HepG2 (cell line): ENCODE measurements around the gene RFTN1. TPM values are rescaled to one million over a fixed set of nuclear protein-coding genes. Genes with fewer than 3 reads are reported as not detected.

ENCODE experiments used
- AFF4 ChIP-seq: sonication (generic); formaldehyde crosslinking; IDR thresholded peaks from 2 replicates; pipeline ENCODE4 v1.4.0; 2020; ENCODE audit warnings: missing genetic modification reagents
- CTCF ChIP-seq: sonication (generic); formaldehyde crosslinking; IDR thresholded peaks from 2 replicates; pipeline ENCODE4 v1.5.0; 2020; ENCODE audit warnings: mild to moderate bottlenecking, missing genetic modification reagents, moderate library complexity
- EEA1 ChIP-seq: sonication (generic); formaldehyde crosslinking; IDR thresholded peaks from 2 replicates; pipeline ENCODE4 v1.5.1; 2020; ENCODE audit warnings: mild to moderate bottlenecking, missing genetic modification reagents, borderline replicate concordance
- JDP2 ChIP-seq: sonication (generic); formaldehyde crosslinking; IDR thresholded peaks from 2 replicates; pipeline ENCODE4 v1.8.1; 2022; ENCODE audit warnings: missing genetic modification reagents, borderline replicate concordance
- PHF21A ChIP-seq: sonication (generic); formaldehyde crosslinking; IDR thresholded peaks from 2 replicates; pipeline ENCODE4 v1.5.0; 2020; ENCODE audit warnings: mild to moderate bottlenecking, missing genetic modification reagents
- SNAI1 ChIP-seq: sonication (generic); formaldehyde crosslinking; IDR thresholded peaks from 2 replicates; pipeline ENCODE4 v1.5.0; 2020; ENCODE audit warnings: mild to moderate bottlenecking, missing genetic modification reagents, borderline replicate concordance
- TARDBP ChIP-seq: sonication (generic); formaldehyde crosslinking; IDR thresholded peaks from 2 replicates; pipeline ENCODE4 v1.8.0; 2022; ENCODE audit warnings: mild to moderate bottlenecking, missing genetic modification reagents
- TERF1 ChIP-seq: sonication (generic); formaldehyde crosslinking; IDR thresholded peaks from 2 replicates; pipeline ENCODE4 v1.8.0; 2022; ENCODE audit warnings: mild to moderate bottlenecking, missing genetic modification reagents, moderate library complexity
- XBP1 ChIP-seq: sonication (generic); formaldehyde crosslinking; IDR thresholded peaks from 2 replicates; pipeline ENCODE4 v1.5.0; 2020; ENCODE audit warnings: missing genetic modification reagents
- ZFP91 ChIP-seq: sonication (generic); formaldehyde crosslinking; IDR thresholded peaks from 2 replicates; pipeline ENCODE4 v1.9.0; 2022; ENCODE audit warnings: missing genetic modification reagents, mild to moderate bottlenecking, borderline replicate concordance
- ZNF263 ChIP-seq: sonication (generic); formaldehyde crosslinking; IDR thresholded peaks from 2 replicates; pipeline ENCODE4 v1.4.0; 2020; ENCODE audit warnings: missing genetic modification reagents
- polyA plus RNA-seq, 8 experiments: library from polyadenylated mRNA; depleted of rRNA in 3 of 8; stranded (reverse) in 7 of 8; unstranded in 1 of 8; fragments of >200 nt; fragmentation: Illumina TruSeq in 4 of 8; extraction: Trizol in 4 of 8; gene quantifications; 2 replicates each; pipeline versions ENCODE4 v1.2.1 to v1.2.3, GENCODE V29; 2011 to 2016; ENCODE audit warnings: low read depth in 4 of 8, missing spikeins in 1 of 8, mixed read lengths in 1 of 8; ENCODE audit not compliant: insufficient read depth in 1 of 8
- total RNA-seq, 5 experiments: library from RNA; depleted of rRNA; stranded (reverse); fragments of >200 nt; fragmentation: Illumina TruSeq; extraction: Trizol; gene quantifications; 2 replicates each; pipeline ENCODE4 v1.2.3, GENCODE V29; 2016; ENCODE audit warnings: low read depth in 1 of 5

RFTN1 gene
- total and polyA plus RNA-seq, 2 of the 13 experiments (the other 11 are each of a cell fraction or from before 2014, with no cell fraction given), result not detected

GRCh38 chr3:16520970-16521881, 7.7 kb upstream of the RFTN1 start (continued):
- TF ChIP-seq TERF1 (CRISPR knock-in tag), result no peak
- TF ChIP-seq SNAI1 (CRISPR knock-in tag), result no peak
- no peak for TF ChIP-seq AFF4
- TF ChIP-seq XBP1, result no peak
- no peak for TF ChIP-seq JDP2 (CRISPR knock-in tag)
- no peak for TF ChIP-seq ZNF263 (CRISPR knock-in tag)
- no peak for TF ChIP-seq TARDBP (CRISPR knock-in tag)
- TF ChIP-seq PHF21A (CRISPR knock-in tag), result no peak
- no peak for TF ChIP-seq CTCF (CRISPR knock-in tag)
- no peak for TF ChIP-seq ZFP91 (CRISPR knock-in tag)
- TF ChIP-seq EEA1, result no peak
